Type B pancreatic cell (in vitro differentiated cells): Measurements from ENCODE around the gene STYXL1. TPM values are rescaled to one million over a fixed set of nuclear protein-coding genes. Genes with fewer than 3 reads are reported as not detected.

Experiments used
- DNase-seq: peaks from one replicate; pipeline ENCODE4 v3.0.0; 2021; ENCODE audit warnings: mixed read lengths; ENCODE audit not compliant: unreplicated experiment; ENCODE audit errors: extremely low spot score
- H3K27ac Mint-ChIP-seq: 2 replicates; pipeline ENCODE4 v1.8.0; 2021; ENCODE audit warnings: mild to moderate bottlenecking, mixed read lengths
- H3K27me3 Mint-ChIP-seq: 2 replicates; pipeline ENCODE4 v1.8.0; 2021; ENCODE audit warnings: mixed read lengths
- H3K36me3 Mint-ChIP-seq: 2 replicates; pipeline ENCODE4 v1.8.0; 2021; ENCODE audit warnings: mixed read lengths
- H3K4me1 Mint-ChIP-seq: one replicate; pipeline ENCODE4 v1.8.0; 2021; ENCODE audit warnings: mixed read lengths; ENCODE audit not compliant: unreplicated experiment
- H3K4me3 Mint-ChIP-seq: 2 replicates; pipeline ENCODE4 v1.8.0; 2021; ENCODE audit warnings: mild to moderate bottlenecking, mixed read lengths
- H3K9me3 Mint-ChIP-seq: 2 replicates; pipeline ENCODE4 v1.8.0; 2021; ENCODE audit warnings: mixed read lengths
- CTCF ChIP-seq: fragments of 200-600 bp; sonication (generic); conservative IDR thresholded peaks from 2 replicates; pipeline ENCODE4 v1.5.0; 2021; ENCODE audit warnings: antibody characterized with exemption, mild to moderate bottlenecking
- total RNA-seq: library from RNA; stranded (reverse); gene quantifications from 2 replicates; pipeline ENCODE4 v1.2.1, GENCODE V29; 2021; ENCODE audit warnings: low replicate concordance

Gene STYXL1
- total RNA-seq, 1 donor from 2014 or later: 45.9 TPM

GRCh38 chr7:75988568-75989499 is 59.0 kb downstream of the STYXL1 start:
- peaks cover 17% of the 10 kb centered on the region for H3K4me1 Mint-ChIP-seq
- H3K27ac Mint-ChIP-seq: no peak overlapping the region
- no peak for TF ChIP-seq CTCF
- H3K27me3 Mint-ChIP-seq: no peaks in the 10 kb centered on the region
- H3K4me3 Mint-ChIP-seq: no peak overlapping the region
- H3K9me3 Mint-ChIP-seq: no peaks in the 10 kb centered on the region
- peaks cover 4% of the 10 kb centered on the region for H3K36me3 Mint-ChIP-seq
- DNase-seq: no peak

GRCh38 chr7:75987805-75988567 is 59.8 kb downstream of the STYXL1 start:
- H3K27me3 Mint-ChIP-seq: no peaks in the 10 kb centered on the region
- peaks cover 4% of the 10 kb centered on the region for H3K36me3 Mint-ChIP-seq
- no peaks in the 10 kb centered on the region for H3K9me3 Mint-ChIP-seq
- H3K4me1 Mint-ChIP-seq: peaks cover 17% of the 10 kb centered on the region
- H3K27ac Mint-ChIP-seq: no peak overlapping the region
- no peak for DNase-seq
- no peak for TF ChIP-seq CTCF
- H3K4me3 Mint-ChIP-seq: no peak overlapping the region

- H3K36me3 Mint-ChIP-seq: peaks cover 4% of the 10 kb centered on the region
- no peaks in the 10 kb centered on the region for H3K9me3 Mint-ChIP-seq
- H3K27me3 Mint-ChIP-seq: no peaks in the 10 kb centered on the region
- no peak for TF ChIP-seq CTCF
- no peak overlapping the region for H3K4me3 Mint-ChIP-seq
- H3K4me1 Mint-ChIP-seq: peaks cover 17% of the 10 kb centered on the region
- H3K27ac Mint-ChIP-seq: no peak overlapping the region
- no peak for DNase-seq
These were observed 60.6 kb downstream of the STYXL1 start for GRCh38 chr7:75987026-75987804.

- Mint-ChIP-seq H3K4me1 (peaks cover 17% of the 10 kb centered on the region), H3K4me3 (no peak overlapping the region), H3K9me3 (no peaks in the 10 kb centered on the region), H3K27ac (no peak overlapping the region), H3K27me3 (no peaks in the 10 kb centered on the region), H3K36me3 (peaks cover 4% of the 10 kb centered on the region)
- no peak for TF ChIP-seq CTCF
- no peak for DNase-seq
These were observed 61.5 kb downstream of the STYXL1 start for GRCh38 chr7:75986147-75986781.
